A549 (cell line): ENCODE data around the gene CHFR. TPM values are rescaled to one million over a fixed set of nuclear protein-coding genes. Genes with fewer than 3 reads are reported as not detected.
"Not testable (repeated sequence)": the region's sequence is repeated elsewhere in the genome, so short reads cannot be mapped to it uniquely, and the experiment has no call there.

Experiments used
- ATAC-seq, 2 experiments: fragments of 200-7000 bp in 1 of 2; fragments of >200 bp in 1 of 2; cut with Nextera tagmentation in 1 of 2; cut with Tn5 transposase in 1 of 2; 3 replicates each; pipeline versions ENCODE4 v1.8.0 to v1.9.1; 2018 to 2020; ENCODE audit warnings: mild to moderate bottlenecking in 1 of 2, moderate library complexity in 1 of 2
- CTCF ChIA-PET: fragments of 300-600 bp; sonication (Branson Sonifier 250); formaldehyde crosslinking; extraction: SDS; loops from one replicate; lab custom pipeline; 2021; ENCODE audit warnings: antibody characterized with exemption, inconsistent platforms; lab: Yijun Ruan, JAX
- POLR2A ChIA-PET: fragments of 350-600 bp; formaldehyde crosslinking; extraction: SDS; loops from one replicate; lab custom pipeline; 2021; ENCODE audit warnings: antibody characterized with exemption, inconsistent platforms; lab: Yijun Ruan, JAX
- DNase-seq, 2 experiments: peaks; one replicate each; pipeline versions ENCODE4 v3.0.0 to v3.0.0-alpha.2; 2011 to 2016; ENCODE audit warnings: low read depth in 1 of 2, low spot score in 1 of 2
- FAIRE-seq: peaks from 2 replicates; lab custom pipeline; 2011; peaks lifted over from hg19 to GRCh38; lab: Jason Lieb, UNC
- H3K27ac ChIP-seq, 2 experiments: fragments of >200 bp; sonication (Bioruptor Twin); formaldehyde crosslinking; 3 replicates each; pipeline ENCODE4 v1.5.1; 2016 to 2017
- H3K4me1 ChIP-seq: fragments of >200 bp; sonication (Bioruptor Twin); formaldehyde crosslinking; 3 replicates; pipeline ENCODE4 v1.6.1; 2016
- H3K4me2 ChIP-seq: fragments of >200 bp; sonication (Bioruptor Twin); formaldehyde crosslinking; 3 replicates; pipeline ENCODE4 v1.6.1; 2016
- H3K4me3 ChIP-seq: fragments of >200 bp; sonication (Bioruptor Twin); formaldehyde crosslinking; 3 replicates; pipeline ENCODE4 v1.5.1; 2016
- H3K9me3 ChIP-seq: fragments of >200 bp; sonication (Bioruptor Twin); formaldehyde crosslinking; 3 replicates; pipeline ENCODE4 v1.6.1; 2016
- BHLHE40 ChIP-seq: IDR thresholded peaks from 2 replicates; pipeline ENCODE4 v1.6.1; 2012; ENCODE audit warnings: low read depth, low read length, inconsistent platforms
- CHD2 ChIP-seq: fragments of 150-350 bp; IDR thresholded peaks from 2 replicates; pipeline ENCODE4 v1.6.1; 2014; ENCODE audit warnings: low read length; ENCODE audit not compliant: partially characterized antibody
- FOSL2 ChIP-seq, 2 experiments: fragments of 450-650 bp in 1 of 2; fragments of >200 bp in 1 of 2; sonication (Bioruptor Twin) in 1 of 2; formaldehyde crosslinking; IDR thresholded peaks; 2 replicates each; pipeline versions ENCODE4 v1.5.0 to v1.6.1; 2016 to 2020; ENCODE audit warnings: mild to moderate bottlenecking in 1 of 2, moderate library complexity in 1 of 2
- HDAC2 ChIP-seq: fragments of 200-600 bp; sonication (generic); IDR thresholded peaks from 2 replicates; pipeline ENCODE4 v1.6.1; 2016
- HOXA7 ChIP-seq: fragments of 250-450 bp; sonication (Bioruptor Pico); IDR thresholded peaks from 2 replicates; pipeline ENCODE4 v1.5.0; 2020; ENCODE audit warnings: mild to moderate bottlenecking, moderate library complexity
- HOXB5 ChIP-seq: fragments of 250-450 bp; sonication (Bioruptor Pico); IDR thresholded peaks from 2 replicates; pipeline ENCODE4 v1.5.0; 2020; ENCODE audit warnings: mild to moderate bottlenecking, moderate library complexity
- JUN ChIP-seq, 2 experiments: fragments of >200 bp; sonication (Bioruptor Twin); formaldehyde crosslinking; IDR thresholded peaks; 2 replicates in 1 of 2; 3 replicates in 1 of 2; pipeline ENCODE4 v1.6.1; 2016 to 2017
- MAZ ChIP-seq: fragments of 150-350 bp; IDR thresholded peaks from 2 replicates; pipeline ENCODE4 v1.6.1; 2014; ENCODE audit warnings: antibody characterized with exemption, low read depth, low read length, borderline replicate concordance
- MYC ChIP-seq: IDR thresholded peaks from 2 replicates; pipeline ENCODE4 v1.6.1; 2012; ENCODE audit warnings: mild to moderate bottlenecking, inconsistent platforms, low read length, improper control_type of control experiment, borderline replicate concordance
- NR3C1 ChIP-seq: fragments of >200 bp; sonication (Bioruptor Twin); formaldehyde crosslinking; IDR thresholded peaks from 3 replicates; pipeline ENCODE4 v1.6.1; 2017
- RAD21 ChIP-seq, 2 experiments: fragments of >200 bp in 1 of 2; sonication (Bioruptor Twin) in 1 of 2; formaldehyde crosslinking in 1 of 2; IDR thresholded peaks in 1 of 2; conservative IDR thresholded peaks in 1 of 2; 2 replicates in 1 of 2; 3 replicates in 1 of 2; pipeline ENCODE4 v1.6.1; 2012 to 2018; ENCODE audit warnings: inconsistent platforms in 1 of 2
- RCOR1 ChIP-seq: fragments of 150-350 bp; IDR thresholded peaks from 2 replicates; pipeline ENCODE4 v1.6.1; 2014; ENCODE audit warnings: antibody characterized with exemption, low read length, low read depth
- RFX5 ChIP-seq: fragments of 450-650 bp; IDR thresholded peaks from 2 replicates; pipeline ENCODE4 v1.7.1; 2014; ENCODE audit warnings: antibody characterized with exemption, mild to moderate bottlenecking, moderate library complexity
- RNF2 ChIP-seq: fragments of 200-600 bp; sonication (generic); IDR thresholded peaks from 2 replicates; pipeline ENCODE4 v1.6.1; 2016; ENCODE audit warnings: low read depth, mild to moderate bottlenecking, antibody characterized with exemption, moderate library complexity, borderline replicate concordance
- TFCP2L1 ChIP-seq: fragments of 250-450 bp; sonication (Bioruptor Pico); IDR thresholded peaks from 2 replicates; pipeline ENCODE4 v1.5.0; 2021; ENCODE audit warnings: mild to moderate bottlenecking
- ZSCAN20 ChIP-seq: fragments of 250-450 bp; sonication (Bioruptor Pico); IDR thresholded peaks from 2 replicates; pipeline ENCODE4 v1.8.0; 2022; ENCODE audit warnings: mild to moderate bottlenecking, moderate library complexity
- WGBS: methylation state at CpG from one replicate; pipeline ENCODE4 v1.1.6; 2017; ENCODE audit errors: missing lambda C conversion rate; 5-methylcytosine and 5-hydroxymethylcytosine counted together
- polyA plus RNA-seq, 4 experiments: library from polyadenylated mRNA; depleted of rRNA in 3 of 4; stranded (reverse); fragments of >200 nt; fragmentation: RNase III in 1 of 4; extraction: RNeasy Plus Mini Kit Qiagen cat#74134 plus additional on column Dnase treatment in 1 of 4; gene quantifications; 2 replicates in 3 of 4; 3 replicates in 1 of 4; pipeline ENCODE4 v1.2.3, GENCODE V29; 2011 to 2017
- TF ChIP-seq, protein P1 (sequence below): fragments of >200 bp; sonication (Bioruptor Twin); formaldehyde crosslinking; IDR thresholded peaks from 3 replicates; pipeline ENCODE4 v1.6.1; 2016
- TF ChIP-seq, protein P2 (sequence below): fragments of 200-600 bp; sonication (generic); IDR thresholded peaks from 2 replicates; pipeline ENCODE4 v1.6.1; 2016; ENCODE audit warnings: antibody characterized with exemption, mild to moderate bottlenecking, moderate library complexity
- TF ChIP-seq, protein P3 (sequence below): fragments of >200 bp; sonication (Bioruptor Twin); formaldehyde crosslinking; IDR thresholded peaks from 3 replicates; pipeline ENCODE4 v1.5.1; 2016
- TF ChIP-seq, protein P4 (sequence below): IDR thresholded peaks from 2 replicates; pipeline ENCODE4 v1.6.1; 2012

The CHFR gene
- polyA plus RNA-seq, 2 of the 4 experiments (the other 2 are of a cell fraction): 20.9 to 38.8 TPM

DNA sequence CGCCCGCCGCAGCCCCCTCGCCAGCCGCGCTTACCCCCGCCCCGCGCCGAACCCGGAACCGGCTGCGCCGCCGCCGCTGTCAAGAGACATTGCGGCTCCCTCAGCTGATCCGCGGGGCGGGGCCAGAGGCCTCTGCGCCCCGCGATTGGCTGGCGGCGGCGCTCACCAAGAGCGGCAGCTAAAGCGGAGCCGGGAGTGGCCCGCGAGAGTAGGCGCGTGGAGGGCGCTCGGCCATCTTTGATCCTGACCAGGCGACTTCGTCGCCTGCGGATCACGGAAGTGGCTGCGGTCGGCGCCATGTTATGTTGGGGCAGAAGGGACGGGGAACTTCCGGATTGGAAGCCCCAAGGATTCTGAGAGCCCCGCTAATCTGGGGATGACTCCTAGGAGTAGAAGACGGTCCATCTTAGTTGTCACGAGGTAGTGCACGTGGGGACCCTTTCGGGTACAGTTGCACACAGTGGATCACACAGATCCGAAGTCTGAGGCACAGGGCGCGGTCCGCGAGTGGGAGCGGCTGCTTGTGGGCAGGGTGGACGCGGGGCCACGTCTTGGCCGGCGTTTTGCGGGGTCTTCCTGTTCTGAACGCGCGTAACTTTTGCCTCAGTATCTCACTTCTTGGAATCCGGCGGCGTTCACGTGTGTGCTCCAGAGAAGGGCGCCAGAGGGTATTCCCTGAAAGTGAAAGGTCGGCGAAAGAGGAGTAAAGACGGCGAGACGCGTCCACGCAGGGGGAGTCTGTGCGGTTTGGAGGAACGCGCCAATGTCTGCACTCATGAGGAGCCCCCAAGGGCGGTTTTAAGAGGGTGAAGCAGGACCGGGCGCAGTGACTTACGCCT, at the start of gene CHFR (continued):
- TF ChIP-seq, protein P1, sequence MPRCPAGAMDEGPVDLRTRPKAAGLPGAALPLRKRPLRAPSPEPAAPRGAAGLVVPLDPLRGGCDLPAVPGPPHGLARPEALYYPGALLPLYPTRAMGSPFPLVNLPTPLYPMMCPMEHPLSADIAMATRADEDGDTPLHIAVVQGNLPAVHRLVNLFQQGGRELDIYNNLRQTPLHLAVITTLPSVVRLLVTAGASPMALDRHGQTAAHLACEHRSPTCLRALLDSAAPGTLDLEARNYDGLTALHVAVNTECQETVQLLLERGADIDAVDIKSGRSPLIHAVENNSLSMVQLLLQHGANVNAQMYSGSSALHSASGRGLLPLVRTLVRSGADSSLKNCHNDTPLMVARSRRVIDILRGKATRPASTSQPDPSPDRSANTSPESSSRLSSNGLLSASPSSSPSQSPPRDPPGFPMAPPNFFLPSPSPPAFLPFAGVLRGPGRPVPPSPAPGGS: 0 out of 3 replicates have a peak, but pooled peaks have one; percentile 28
- TF ChIP-seq, protein P2, sequence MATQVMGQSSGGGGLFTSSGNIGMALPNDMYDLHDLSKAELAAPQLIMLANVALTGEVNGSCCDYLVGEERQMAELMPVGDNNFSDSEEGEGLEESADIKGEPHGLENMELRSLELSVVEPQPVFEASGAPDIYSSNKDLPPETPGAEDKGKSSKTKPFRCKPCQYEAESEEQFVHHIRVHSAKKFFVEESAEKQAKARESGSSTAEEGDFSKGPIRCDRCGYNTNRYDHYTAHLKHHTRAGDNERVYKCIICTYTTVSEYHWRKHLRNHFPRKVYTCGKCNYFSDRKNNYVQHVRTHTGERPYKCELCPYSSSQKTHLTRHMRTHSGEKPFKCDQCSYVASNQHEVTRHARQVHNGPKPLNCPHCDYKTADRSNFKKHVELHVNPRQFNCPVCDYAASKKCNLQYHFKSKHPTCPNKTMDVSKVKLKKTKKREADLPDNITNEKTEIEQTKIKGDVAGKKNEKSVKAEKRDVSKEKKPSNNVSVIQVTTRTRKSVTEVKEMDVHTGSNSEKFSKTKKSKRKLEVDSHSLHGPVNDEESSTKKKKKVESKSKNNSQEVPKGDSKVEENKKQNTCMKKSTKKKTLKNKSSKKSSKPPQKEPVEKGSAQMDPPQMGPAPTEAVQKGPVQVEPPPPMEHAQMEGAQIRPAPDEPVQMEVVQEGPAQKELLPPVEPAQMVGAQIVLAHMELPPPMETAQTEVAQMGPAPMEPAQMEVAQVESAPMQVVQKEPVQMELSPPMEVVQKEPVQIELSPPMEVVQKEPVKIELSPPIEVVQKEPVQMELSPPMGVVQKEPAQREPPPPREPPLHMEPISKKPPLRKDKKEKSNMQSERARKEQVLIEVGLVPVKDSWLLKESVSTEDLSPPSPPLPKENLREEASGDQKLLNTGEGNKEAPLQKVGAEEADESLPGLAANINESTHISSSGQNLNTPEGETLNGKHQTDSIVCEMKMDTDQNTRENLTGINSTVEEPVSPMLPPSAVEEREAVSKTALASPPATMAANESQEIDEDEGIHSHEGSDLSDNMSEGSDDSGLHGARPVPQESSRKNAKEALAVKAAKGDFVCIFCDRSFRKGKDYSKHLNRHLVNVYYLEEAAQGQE: peak; percentile 78
- TF ChIP-seq NR3C1 (no peak), RCOR1 (no peak), ZSCAN20 (CRISPR knock-in tag) (no peak), RFX5 (no peak), HDAC2 (no peak), HOXA7 (CRISPR knock-in tag) (no peak), JUN (IDR thresholded peaks at IDR 0.05) (peak; percentile 58 to 78; a peak in 3 of 5 replicates), MAZ (no peak), CHD2 (peak; percentile 70)
- TF ChIP-seq, protein P3, sequence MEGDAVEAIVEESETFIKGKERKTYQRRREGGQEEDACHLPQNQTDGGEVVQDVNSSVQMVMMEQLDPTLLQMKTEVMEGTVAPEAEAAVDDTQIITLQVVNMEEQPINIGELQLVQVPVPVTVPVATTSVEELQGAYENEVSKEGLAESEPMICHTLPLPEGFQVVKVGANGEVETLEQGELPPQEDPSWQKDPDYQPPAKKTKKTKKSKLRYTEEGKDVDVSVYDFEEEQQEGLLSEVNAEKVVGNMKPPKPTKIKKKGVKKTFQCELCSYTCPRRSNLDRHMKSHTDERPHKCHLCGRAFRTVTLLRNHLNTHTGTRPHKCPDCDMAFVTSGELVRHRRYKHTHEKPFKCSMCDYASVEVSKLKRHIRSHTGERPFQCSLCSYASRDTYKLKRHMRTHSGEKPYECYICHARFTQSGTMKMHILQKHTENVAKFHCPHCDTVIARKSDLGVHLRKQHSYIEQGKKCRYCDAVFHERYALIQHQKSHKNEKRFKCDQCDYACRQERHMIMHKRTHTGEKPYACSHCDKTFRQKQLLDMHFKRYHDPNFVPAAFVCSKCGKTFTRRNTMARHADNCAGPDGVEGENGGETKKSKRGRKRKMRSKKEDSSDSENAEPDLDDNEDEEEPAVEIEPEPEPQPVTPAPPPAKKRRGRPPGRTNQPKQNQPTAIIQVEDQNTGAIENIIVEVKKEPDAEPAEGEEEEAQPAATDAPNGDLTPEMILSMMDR: no peak
- TF ChIP-seq, protein P4, sequence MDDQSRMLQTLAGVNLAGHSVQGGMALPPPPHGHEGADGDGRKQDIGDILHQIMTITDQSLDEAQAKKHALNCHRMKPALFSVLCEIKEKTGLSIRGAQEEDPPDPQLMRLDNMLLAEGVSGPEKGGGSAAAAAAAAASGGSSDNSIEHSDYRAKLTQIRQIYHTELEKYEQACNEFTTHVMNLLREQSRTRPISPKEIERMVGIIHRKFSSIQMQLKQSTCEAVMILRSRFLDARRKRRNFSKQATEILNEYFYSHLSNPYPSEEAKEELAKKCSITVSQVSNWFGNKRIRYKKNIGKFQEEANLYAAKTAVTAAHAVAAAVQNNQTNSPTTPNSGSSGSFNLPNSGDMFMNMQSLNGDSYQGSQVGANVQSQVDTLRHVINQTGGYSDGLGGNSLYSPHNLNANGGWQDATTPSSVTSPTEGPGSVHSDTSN: peak; percentile 65; the same call in 1 of the 2 replicates

DNA sequence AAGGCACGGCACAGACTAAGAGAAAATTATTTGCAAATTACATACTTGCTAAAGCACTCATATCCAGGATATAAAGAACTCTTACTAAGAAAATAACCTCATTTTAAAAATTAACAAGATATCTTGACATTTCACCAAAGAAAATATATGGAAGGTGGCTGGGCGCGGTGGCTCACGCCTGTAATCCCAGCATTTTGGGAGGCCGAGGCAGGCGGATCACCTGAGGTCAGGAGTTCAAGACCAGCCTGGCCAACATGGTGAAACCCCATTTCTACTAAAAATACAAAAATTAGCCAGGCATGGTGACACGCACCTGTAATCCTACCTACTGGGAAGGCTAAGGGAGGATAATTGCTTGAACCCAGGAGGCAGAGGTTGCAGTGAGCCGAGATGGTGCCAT, 49.5 kb upstream of the CHFR start:
- DNase-seq, CTCF ChIA-PET, H3K4me1 ChIP-seq, FAIRE-seq, H3K27ac ChIP-seq, POLR2A ChIA-PET, ATAC-seq, H3K4me3 ChIP-seq, H3K4me2 ChIP-seq: not testable (repeated sequence)
- 93% methylated on average over 8 of the region's 8 CpGs for WGBS
- peaks cover 73% of the 10 kb centered on the region for H3K9me3 ChIP-seq

DNA sequence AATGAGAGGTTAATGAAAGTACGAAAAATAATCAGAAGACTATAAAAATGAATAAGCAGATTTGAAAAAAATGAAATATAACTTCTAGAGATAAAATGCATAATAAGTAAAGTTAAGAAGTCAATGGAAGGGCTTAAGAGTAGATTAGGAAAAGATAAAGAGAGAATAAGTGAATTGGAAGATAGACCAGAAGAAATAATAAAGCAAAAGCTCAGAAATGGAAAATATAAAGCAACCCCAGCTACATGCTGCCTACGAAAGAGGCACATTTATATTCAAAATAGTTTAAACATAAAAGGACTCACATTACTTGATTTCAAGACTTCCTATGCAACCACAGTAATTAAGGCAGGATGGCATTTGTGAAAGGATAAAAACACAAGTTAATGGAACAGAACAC, 48.8 kb upstream of the CHFR start:
- no peak overlapping the region for H3K4me3 ChIP-seq
- H3K4me2 ChIP-seq: no peak overlapping the region
- FAIRE-seq (no peak), DNase-seq (no peak), ATAC-seq (no peak)
- no peak overlapping the region for H3K27ac ChIP-seq
- H3K9me3 ChIP-seq: peaks cover 73% of the 10 kb centered on the region
- ChIA-PET POLR2A (no interaction called here), CTCF (no interaction called here)
- H3K4me1 ChIP-seq: no peaks in the 10 kb centered on the region
- WGBS: 65% methylated on average over 2 of the region's 2 CpGs
- no peak for TF ChIP-seq RAD21 (conservative IDR thresholded peaks at IDR 0.05 in 1 of 2, IDR thresholded peaks at IDR 0.05 in 1 of 2)
- TF ChIP-seq MYC: no peak
- TF ChIP-seq, protein P1: no peak
- TF ChIP-seq HOXB5 (CRISPR knock-in tag): no peak
- TF ChIP-seq TFCP2L1: no peak
- TF ChIP-seq, protein P2: no peak
- TF ChIP-seq RNF2: no peak
- TF ChIP-seq FOSL2 (IDR thresholded peaks at IDR 0.05): no peak
- TF ChIP-seq FOSL2 (CRISPR knock-in tag; IDR thresholded peaks at IDR 0.05): no peak
- TF ChIP-seq BHLHE40: no peak
